DND-41 (cell line): ENCODE results near the gene SGSM2.

Source experiments
- ATAC-seq: fragments of 200-7000 bp; cut with Tn5 transposase; 3 replicates; pipeline ENCODE4 v1.9.1; 2021; ENCODE audit warnings: low read depth; ENCODE audit not compliant: insufficient read depth
- DNase-seq: peaks from one replicate; pipeline ENCODE4 v3.0.0-alpha.2; 2020
- H2AFZ ChIP-seq: 2 replicates; pipeline ENCODE4 v1.6.0; 2012; ENCODE audit warnings: low read depth, low read length
- H3K27ac ChIP-seq: 2 replicates; pipeline ENCODE4 v1.5.1; 2012; ENCODE audit warnings: low read length, inconsistent platforms
- H3K27me3 ChIP-seq: fragments of 200-600 bp; sonication (generic); 2 replicates; pipeline ENCODE4 v1.6.0; 2012; ENCODE audit warnings: low read length, mild to moderate bottlenecking, inconsistent platforms; ENCODE audit not compliant: insufficient read depth, poor library complexity
- H3K36me3 ChIP-seq: 2 replicates; pipeline ENCODE4 v1.5.1; 2012; ENCODE audit warnings: low read length, inconsistent platforms; ENCODE audit not compliant: insufficient read depth
- H3K4me1 ChIP-seq: 2 replicates; pipeline ENCODE4 v1.5.1; 2012; ENCODE audit warnings: mild to moderate bottlenecking, low read length; ENCODE audit not compliant: insufficient read depth
- H3K4me2 ChIP-seq: 2 replicates; pipeline ENCODE4 v1.6.0; 2012; ENCODE audit warnings: mild to moderate bottlenecking, moderate library complexity, low read length, inconsistent platforms; ENCODE audit not compliant: insufficient read depth
- H3K4me3 ChIP-seq, 2 experiments: fragments of 200-600 bp in 1 of 2; shearing (Covaris generic) in 1 of 2; 2 replicates each; pipeline ENCODE4 v1.5.1; 2012 to 2016; ENCODE audit warnings: inconsistent platforms in 2 of 2, low read length in 2 of 2, mild to moderate bottlenecking in 2 of 2, low read depth in 1 of 2, moderate library complexity in 1 of 2
- H3K79me2 ChIP-seq: 2 replicates; pipeline ENCODE4 v1.6.0; 2012; ENCODE audit warnings: low read length, inconsistent platforms; ENCODE audit not compliant: insufficient read depth
- H3K9ac ChIP-seq: 2 replicates; pipeline ENCODE4 v1.6.0; 2012; ENCODE audit warnings: low read depth, mild to moderate bottlenecking, inconsistent platforms, low read length, moderate library complexity
- H3K9me3 ChIP-seq: 2 replicates; pipeline ENCODE4 v1.5.1; 2012; ENCODE audit warnings: low read length, moderate library complexity, mild to moderate bottlenecking, inconsistent platforms; ENCODE audit not compliant: insufficient read depth, severe bottlenecking
- H4K20me1 ChIP-seq: 2 replicates; pipeline ENCODE4 v1.6.0; 2012; ENCODE audit warnings: low read length; ENCODE audit not compliant: insufficient read depth
- CTCF ChIP-seq: IDR thresholded peaks from 2 replicates; pipeline ENCODE4 v1.5.1; 2012; ENCODE audit warnings: borderline replicate concordance, low read length, moderate library complexity, mild to moderate bottlenecking; ENCODE audit not compliant: poor library complexity, severe bottlenecking; ENCODE audit errors: extremely low read depth
- EZH2 ChIP-seq: IDR thresholded peaks from 3 replicates; pipeline ENCODE4 v1.6.1; 2012; ENCODE audit warnings: borderline replicate concordance, low read depth, mild to moderate bottlenecking, moderate library complexity, low read length, inconsistent platforms; ENCODE audit not compliant: severe bottlenecking

SGSM2 gene

GRCh38 chr17:2387086-2388019 is 50.1 kb downstream of the SGSM2 start:
- H3K4me3 ChIP-seq = no peak overlapping the region
- no peak overlapping the region for H2AFZ ChIP-seq
- DNase-seq (no peak), ATAC-seq (no peak)
- H3K27me3 ChIP-seq = no peaks in the 10 kb centered on the region
- H3K9ac ChIP-seq = no peak overlapping the region
- H3K79me2 ChIP-seq = peaks cover 31% of the 10 kb centered on the region
- no peak overlapping the region for H3K27ac ChIP-seq
- peaks cover 31% of the 10 kb centered on the region for H3K36me3 ChIP-seq
- H4K20me1 ChIP-seq = peaks cover 30% of the 10 kb centered on the region
- TF ChIP-seq EZH2 = no peak
- no peak for TF ChIP-seq CTCF
- no peaks in the 10 kb centered on the region for H3K9me3 ChIP-seq
- peaks cover 19% of the 10 kb centered on the region for H3K4me1 ChIP-seq
- no peak overlapping the region for H3K4me2 ChIP-seq

GRCh38 chr17:2388020-2388682 is 50.9 kb downstream of the SGSM2 start:
- Histone ChIP-seq H3K36me3 (peaks cover 31% of the 10 kb centered on the region), H3K79me2 (peaks cover 32% of the 10 kb centered on the region), H3K9me3 (no peaks in the 10 kb centered on the region), H3K4me1 (peaks cover 15% of the 10 kb centered on the region), H3K4me3 (no peak overlapping the region), H3K27me3 (no peaks in the 10 kb centered on the region), H2AFZ (no peak overlapping the region), H3K4me2 (no peak overlapping the region), H4K20me1 (peaks cover 28% of the 10 kb centered on the region), H3K9ac (no peak overlapping the region), H3K27ac (no peak overlapping the region)
- ATAC-seq (no peak), DNase-seq (no peak)
- TF ChIP-seq CTCF (no peak), EZH2 (no peak)

GRCh38 chr17:2388683-2389055 is 51.4 kb downstream of the SGSM2 start:
- Histone ChIP-seq H3K9ac (no peak overlapping the region), H3K27ac (no peak overlapping the region), H3K36me3 (peaks cover 31% of the 10 kb centered on the region), H4K20me1 (peaks cover 27% of the 10 kb centered on the region), H3K4me2 (no peak overlapping the region), H3K9me3 (no peaks in the 10 kb centered on the region), H3K4me1 (peaks cover 14% of the 10 kb centered on the region), H3K79me2 (peaks cover 32% of the 10 kb centered on the region), H3K27me3 (no peaks in the 10 kb centered on the region), H2AFZ (no peak overlapping the region), H3K4me3 (no peak overlapping the region)
- TF ChIP-seq EZH2 (no peak), CTCF (no peak)
- ATAC-seq (no peak), DNase-seq (no peak)
